ENCODE data around the gene RFX7. TPM values are rescaled to one million over a fixed set of nuclear protein-coding genes. Genes with fewer than 3 reads are reported as not detected.
A peak's percentile ranks its signal among the peaks of the same experiment; 100 is the strongest.

RFX7 gene
- total and polyA plus RNA-seq, 2 donors (not counting 1 experiment from before 2014, with no cell fraction given) = 6.6 to 44.8 TPM

- Histone ChIP-seq H3K27me3 (replicated peaks in 1 of 4; ENCODE audit: control extremely low read depth in 1 of 4, control insufficient read depth in 3 of 4, insufficient read depth in 4 of 4, low read length in 3 of 4) (no peaks in the 10 kb centered on the region), H2AFZ (ENCODE audit: insufficient read depth, low read depth, low read length, poor library complexity, severe bottlenecking) (no peak overlapping the region), H3K79me2 (ENCODE audit: control insufficient read depth, insufficient read depth, low read length) (peaks cover 43% of the 10 kb centered on the region), H3K36me3 (replicated peaks in 1 of 2; ENCODE audit: control extremely low read depth in 1 of 2, control insufficient read depth in 1 of 2, extremely low read depth in 1 of 2, insufficient read depth in 2 of 2, low read length in 1 of 2) (peaks cover 0 to 3% of the 10 kb centered on the region in 2 experiments), H3K9ac (ENCODE audit: low read length) (no peak overlapping the region), H3K4me1 (ENCODE audit: control insufficient read depth in 2 of 2, insufficient read depth in 2 of 2, low read length in 2 of 2) (no peaks in the 10 kb centered on the region), H4K20me1 (ENCODE audit: control insufficient read depth, insufficient read depth, low read length, poor library complexity, severe bottlenecking) (no peaks in the 10 kb centered on the region), H3K27ac (ENCODE audit: low read length in 2 of 2) (no peak overlapping the region), H3K4me3 (ENCODE audit: control extremely low read depth in 1 of 5, extremely low read depth in 1 of 5, insufficient read depth in 1 of 5, low read depth in 2 of 5, low read length in 4 of 5) (no peak overlapping the region), H3K4me2 (replicated peaks; ENCODE audit: low read depth, low read length, poor library complexity, severe bottlenecking) (no peak overlapping the region), H3K9me3 (ENCODE audit: control extremely low read depth in 1 of 3, control insufficient read depth in 2 of 3, insufficient read depth in 1 of 3, low read length in 2 of 3) (peaks cover 4 to 14% (median 7%) of the 10 kb centered on the region in 3 donors)
- no peak for TF ChIP-seq EZH2 (IDR thresholded peaks at IDR 0.05; ENCODE audit: borderline replicate concordance, insufficient read depth, low read depth, low read length, poor library complexity, severe bottlenecking)
- no peak for TF ChIP-seq CTCF (IDR thresholded peaks at IDR 0.05)
- H3K27ac Mint-ChIP-seq = no peak overlapping the region
- H3K4me3 Mint-ChIP-seq = no peak overlapping the region
- ChIA-PET POLR2A (no interaction called here), CTCF (no interaction called here)
- H3K27me3 Mint-ChIP-seq = no peaks in the 10 kb centered on the region
- H3K9me3 Mint-ChIP-seq (ENCODE audit: insufficient read depth) = peaks cover 19% of the 10 kb centered on the region
- H3K4me1 Mint-ChIP-seq = peaks cover 6% of the 10 kb centered on the region
- intact Hi-C loops (cut with micrococcal nuclease) = no loop called here
- DNase-seq = no peak
- ATAC-seq (ENCODE audit: low read depth) = no peak
Observed at GRCh38 chr15:56217341-56217740, 26.3 kb downstream of the RFX7 start.

- Histone ChIP-seq H4K20me1 (ENCODE audit: control insufficient read depth, insufficient read depth, low read length, poor library complexity, severe bottlenecking) (no peaks in the 10 kb centered on the region), H2AFZ (ENCODE audit: insufficient read depth, low read depth, low read length, poor library complexity, severe bottlenecking) (no peak overlapping the region), H3K4me1 (ENCODE audit: control insufficient read depth in 2 of 2, insufficient read depth in 2 of 2, low read length in 2 of 2) (no peaks in the 10 kb centered on the region), H3K27ac (ENCODE audit: low read length in 2 of 2) (peak overlapping the region in 1 of 2 donors; percentile 0), H3K79me2 (ENCODE audit: control insufficient read depth, insufficient read depth, low read length) (peaks cover 46% of the 10 kb centered on the region), H3K9me3 (ENCODE audit: control extremely low read depth in 1 of 3, control insufficient read depth in 2 of 3, insufficient read depth in 1 of 3, low read length in 2 of 3) (peaks cover 4 to 18% (median 13%) of the 10 kb centered on the region in 3 donors), H3K9ac (ENCODE audit: low read length) (no peak overlapping the region), H3K4me3 (ENCODE audit: control extremely low read depth in 1 of 5, extremely low read depth in 1 of 5, insufficient read depth in 1 of 5, low read depth in 2 of 5, low read length in 4 of 5) (no peak overlapping the region), H3K4me2 (replicated peaks; ENCODE audit: low read depth, low read length, poor library complexity, severe bottlenecking) (no peak overlapping the region), H3K36me3 (replicated peaks in 1 of 2; ENCODE audit: control extremely low read depth in 1 of 2, control insufficient read depth in 1 of 2, extremely low read depth in 1 of 2, insufficient read depth in 2 of 2, low read length in 1 of 2) (peaks cover 0 to 4% of the 10 kb centered on the region in 2 experiments), H3K27me3 (replicated peaks in 1 of 4; ENCODE audit: control extremely low read depth in 1 of 4, control insufficient read depth in 3 of 4, insufficient read depth in 4 of 4, low read length in 3 of 4) (no peaks in the 10 kb centered on the region)
- Mint-ChIP-seq H3K4me3 (no peak overlapping the region), H3K27ac (peak overlapping the region; percentile 37), H3K9me3 (ENCODE audit: insufficient read depth) (peaks cover 28% of the 10 kb centered on the region), H3K4me1 (peaks cover 11% of the 10 kb centered on the region), H3K27me3 (no peaks in the 10 kb centered on the region)
- WGBS (ENCODE audit: insufficient coverage) = no CpG with 5 or more reads among the region's 1 CpG
- intact Hi-C loops (cut with micrococcal nuclease) = no loop called here
- ChIA-PET POLR2A (no interaction called here), CTCF (no interaction called here)
- ATAC-seq (ENCODE audit: low read depth) (no peak), DNase-seq (no peak)
- TF ChIP-seq CTCF (IDR thresholded peaks at IDR 0.05) = no peak
- no peak for TF ChIP-seq EZH2 (IDR thresholded peaks at IDR 0.05; ENCODE audit: borderline replicate concordance, insufficient read depth, low read depth, low read length, poor library complexity, severe bottlenecking)
Observed at GRCh38 chr15:56215769-56216168, 27.9 kb downstream of the RFX7 start.
